Fibroblast of upper back skin (primary cell): ENCODE results near the gene HERPUD2.
"Not testable (repeated sequence)": the region's sequence is repeated elsewhere in the genome, so short reads cannot be mapped to it uniquely, and the experiment has no call there.

Experiments
- DNase-seq: peaks from one replicate; pipeline ENCODE4 v3.0.0-alpha.2; 2013

Gene HERPUD2

DNA sequence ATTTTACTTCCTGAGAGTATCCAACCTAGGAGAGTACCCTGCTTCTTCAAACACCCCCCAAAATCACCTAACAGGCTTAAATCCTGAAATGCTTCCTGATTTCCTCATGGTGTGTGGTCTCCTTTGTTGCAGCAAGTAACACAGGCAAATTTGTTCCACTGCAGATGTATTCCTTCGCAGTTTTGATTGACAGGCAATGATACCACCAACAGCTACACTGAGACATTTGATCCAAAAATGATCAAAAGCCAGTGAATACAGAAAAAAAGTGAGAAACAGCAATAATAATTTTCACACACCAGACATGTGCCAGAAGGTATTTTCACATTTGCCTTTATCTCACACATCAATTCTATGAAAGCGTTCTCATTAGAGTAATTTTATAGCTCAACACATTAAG is 95.9 kb downstream of the HERPUD2 start:
- no peak for DNase-seq

- peak; percentile 45 for DNase-seq
Measured at GRCh38 chr7:35596061-35596460, 98.9 kb downstream of the HERPUD2 start.

DNA sequence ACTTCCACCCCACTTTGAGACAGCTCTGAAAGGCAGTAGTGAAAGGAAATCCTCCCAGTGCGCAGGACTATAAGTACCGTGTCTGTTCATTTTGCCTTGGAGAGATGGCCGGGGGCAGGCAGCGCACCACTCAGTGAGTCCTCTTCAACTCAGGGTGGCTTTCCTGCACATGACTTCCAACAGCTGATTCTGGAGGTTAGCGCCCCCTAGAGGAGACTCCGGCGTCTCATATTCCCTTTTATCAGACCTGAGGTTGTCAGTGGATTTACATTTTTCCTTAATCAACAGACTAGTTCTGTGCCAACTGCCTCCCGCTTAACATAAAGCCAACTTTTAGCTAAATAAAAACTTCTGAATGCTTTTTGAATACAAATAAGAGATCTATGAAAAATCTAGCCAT is 101.0 kb downstream of the HERPUD2 start:
- no peak for DNase-seq

- DNase-seq: no peak
Measured at GRCh38 chr7:35588647-35589046, 106.3 kb downstream of the HERPUD2 start.

GRCh38 chr7:35584990-35585389 is 109.9 kb downstream of the HERPUD2 start:
- no peak for DNase-seq

DNA sequence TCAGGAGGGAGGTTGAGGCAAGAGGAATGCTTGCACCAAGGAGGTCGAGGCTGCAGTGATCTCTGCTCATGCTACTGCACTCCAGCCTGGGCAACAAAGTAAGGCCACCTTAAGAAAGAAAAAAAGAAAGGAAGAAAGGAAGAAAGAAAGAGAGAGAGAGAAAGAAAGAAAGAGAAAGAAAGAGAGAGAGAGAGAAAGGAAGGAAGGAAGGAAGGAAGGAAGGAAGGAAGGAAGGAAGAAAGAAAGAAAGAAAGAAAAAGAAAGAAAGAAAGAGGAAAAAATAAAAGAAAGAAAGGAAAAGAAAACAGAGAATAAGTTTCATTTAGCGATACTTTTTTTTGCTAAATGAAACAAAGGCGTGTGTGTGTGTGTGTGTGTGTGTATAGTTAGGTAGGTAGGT is 110.4 kb downstream of the HERPUD2 start:
- DNase-seq: not testable (repeated sequence)
